ENCODE data around the gene CD53.

Gene CD53

DNA sequence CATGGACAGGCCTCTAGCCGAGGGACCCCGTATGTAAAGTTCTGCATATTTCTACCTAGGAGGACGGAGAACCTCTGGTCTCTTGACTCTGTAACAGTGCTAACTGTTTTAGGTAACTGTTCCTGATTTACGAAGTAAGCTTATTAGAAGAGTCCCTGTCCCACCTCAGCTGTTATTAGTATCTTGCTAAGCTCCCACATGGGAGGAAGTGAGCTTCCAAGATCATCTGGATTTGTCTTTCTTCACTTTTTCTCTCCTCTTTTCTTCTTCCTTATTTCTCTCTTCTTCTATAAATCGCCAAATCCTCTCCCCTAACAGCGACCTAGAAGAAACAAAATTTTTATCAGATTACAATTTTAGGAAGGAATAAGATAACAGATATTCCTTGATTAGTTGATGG, 4.4 kb downstream of the CD53 start:
- DNase-seq: no peak

DNA sequence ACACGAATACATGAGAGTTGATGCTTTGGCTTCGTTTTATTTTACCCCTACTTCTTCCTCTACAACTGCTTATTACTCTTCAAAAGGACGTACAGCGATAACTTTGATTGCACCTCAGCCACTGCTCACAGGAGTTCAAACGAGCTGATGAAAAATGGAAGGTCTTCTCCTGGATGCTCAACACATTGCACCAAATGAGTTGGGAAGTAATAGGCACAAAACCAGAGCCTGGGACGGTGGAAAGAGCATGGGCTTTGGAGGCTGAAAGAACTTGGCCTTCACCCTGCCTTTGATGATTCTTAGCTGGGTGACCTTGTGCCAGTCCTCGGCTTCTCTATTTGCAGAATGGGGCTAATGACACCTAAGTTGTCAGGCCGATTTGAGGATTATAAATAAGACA, 4.8 kb downstream of the CD53 start:
- DNase-seq: no peak

DNA sequence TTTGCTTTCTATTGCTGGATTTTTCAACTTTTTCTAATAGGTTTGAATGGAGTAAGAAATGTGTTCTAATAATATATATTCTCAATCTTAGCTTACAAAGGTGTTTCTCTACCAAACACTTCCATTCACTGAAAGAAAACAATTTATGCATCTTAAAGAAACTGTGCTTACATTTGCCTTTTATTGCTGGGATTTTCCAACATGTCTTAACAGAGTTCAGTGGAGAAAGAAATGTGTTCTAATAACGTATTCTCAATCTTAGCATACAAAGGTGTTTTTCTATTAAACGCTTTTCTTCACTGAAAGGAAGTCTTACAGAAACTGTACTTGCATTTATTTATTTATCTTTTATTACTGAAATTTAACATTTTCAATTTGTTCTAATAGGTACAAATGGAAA, 5.6 kb downstream of the CD53 start:
- DNase-seq: no peak

DNA sequence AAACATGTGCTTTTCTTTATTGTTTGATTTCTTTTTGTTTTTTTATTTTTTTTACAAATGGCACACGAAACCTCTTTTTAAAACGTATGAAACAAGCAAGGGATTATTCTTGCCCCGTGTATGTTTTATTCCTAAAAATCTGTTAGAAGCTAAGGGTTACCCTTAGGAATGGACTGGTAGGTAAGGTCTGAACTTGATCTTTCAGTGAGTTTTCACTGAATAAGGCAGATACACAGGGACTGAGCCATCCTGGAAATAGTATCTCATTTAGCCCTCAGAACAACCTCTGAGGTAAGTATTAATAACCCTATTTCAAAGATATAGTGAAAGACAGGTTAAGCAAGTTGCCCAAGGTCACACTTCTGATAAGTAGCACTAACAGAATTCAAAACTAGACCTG, 6.0 kb downstream of the CD53 start:
- DNase-seq: no peak

DNA sequence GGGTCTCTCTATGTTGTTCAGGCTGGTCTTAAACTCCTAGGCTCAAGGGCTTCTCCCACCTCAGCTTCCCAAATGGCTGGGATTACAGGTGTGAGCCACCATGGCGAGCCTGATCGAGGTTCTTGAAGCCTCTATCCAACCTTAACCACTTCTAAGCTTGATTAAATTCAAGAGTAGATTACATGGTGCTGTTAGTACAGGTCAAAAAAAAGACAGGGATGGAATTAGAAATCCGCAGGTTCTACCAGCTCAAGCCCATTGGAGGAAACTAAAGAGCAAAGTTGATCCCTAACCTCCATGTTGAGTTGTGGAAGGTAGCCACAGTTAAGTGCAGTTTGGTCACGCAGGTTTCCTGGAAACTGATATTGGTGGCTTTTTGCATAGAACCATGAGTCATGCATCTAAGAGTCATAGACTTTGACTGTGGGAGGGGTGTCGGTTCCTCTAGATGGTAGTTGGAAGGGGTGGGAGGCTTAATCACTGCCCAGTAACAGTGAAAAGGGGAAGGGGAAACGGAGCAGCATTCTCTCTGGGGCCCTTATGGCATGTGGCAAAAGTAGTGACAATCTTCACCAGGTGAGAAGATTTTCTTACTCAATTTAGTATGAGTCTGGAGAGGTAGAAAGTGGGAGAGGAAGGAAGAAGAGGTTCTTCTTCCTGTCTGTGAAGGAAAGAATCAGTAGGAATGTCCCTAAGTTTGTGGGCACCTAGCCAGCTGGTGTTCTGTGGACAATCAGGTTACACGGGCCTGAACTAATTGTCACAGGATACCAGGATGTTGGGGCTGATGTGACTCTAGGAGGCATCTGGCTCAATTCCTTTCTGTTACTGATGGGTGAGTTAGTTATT, 7.0 kb downstream of the CD53 start:
- DNase-seq: no peak

DNA sequence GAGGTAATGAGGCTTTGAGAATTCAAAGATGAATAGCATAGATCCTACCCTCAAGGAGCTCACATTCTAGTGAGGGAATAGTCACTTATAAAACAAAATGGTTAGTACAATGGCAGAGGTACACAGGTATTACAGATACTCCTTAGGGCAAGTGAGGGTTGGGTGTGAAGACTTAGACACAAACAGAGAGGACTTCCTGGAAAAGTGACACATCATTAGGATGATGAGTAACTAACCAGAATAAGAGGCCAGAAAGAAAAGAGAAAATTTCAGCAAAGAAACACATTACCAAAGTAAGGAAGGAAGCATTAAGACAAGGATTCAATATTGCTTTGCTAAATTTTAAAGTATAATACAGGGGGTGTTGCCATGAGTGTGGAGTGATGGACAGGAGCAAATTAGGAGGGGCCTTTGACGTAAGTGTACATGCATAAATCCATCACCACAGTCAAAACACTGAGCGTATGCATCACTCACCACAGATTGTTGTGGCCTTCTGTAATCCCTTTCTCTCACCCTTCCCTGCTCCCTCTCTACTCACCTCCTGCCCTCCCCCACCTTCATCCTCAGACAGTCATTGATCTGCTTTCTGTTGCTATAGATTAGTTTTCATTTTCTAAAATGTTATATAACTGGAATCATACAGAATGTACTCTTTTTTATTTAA, 7.9 kb downstream of the CD53 start:
- no peak for DNase-seq

DNA sequence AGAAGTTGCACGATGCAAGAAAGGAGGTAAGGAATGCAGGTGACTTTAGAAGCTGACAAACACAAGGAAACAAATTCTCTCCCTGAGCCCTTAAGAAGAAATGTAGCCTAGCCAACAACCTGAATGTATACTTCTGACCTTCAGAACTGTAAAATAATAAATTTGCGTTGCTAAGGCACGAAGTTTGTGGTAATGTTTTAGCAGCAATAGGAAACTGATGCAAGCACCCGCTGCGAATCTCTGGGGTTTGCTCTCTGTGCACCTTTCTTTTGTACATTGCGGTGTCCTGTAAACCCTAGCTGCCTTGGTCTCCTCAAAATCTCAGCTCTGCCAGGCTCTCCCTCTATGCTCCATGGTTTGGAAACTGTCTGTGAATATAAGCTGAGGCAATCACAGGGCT, 15.1 kb downstream of the CD53 start:
- DNase-seq: no peak

DNA sequence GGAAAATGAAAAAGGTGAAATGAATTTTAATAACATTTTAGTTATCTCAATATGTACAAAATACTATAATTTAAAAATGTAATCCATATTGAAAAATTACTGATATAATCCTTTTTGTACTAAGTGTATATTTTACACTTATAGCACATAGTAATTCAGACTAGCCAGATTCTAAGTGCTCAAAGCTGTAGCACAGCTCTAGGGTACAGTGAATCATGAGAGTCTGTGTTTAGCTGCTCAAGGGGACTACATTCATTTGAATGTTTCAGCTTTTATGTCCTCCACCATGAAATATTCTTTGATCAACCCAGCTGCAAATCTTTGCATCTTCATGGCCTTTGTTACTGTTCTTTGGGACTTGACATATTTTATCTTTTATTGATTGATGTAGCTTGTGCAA, 15.7 kb downstream of the CD53 start:
- DNase-seq: no peak

DNA sequence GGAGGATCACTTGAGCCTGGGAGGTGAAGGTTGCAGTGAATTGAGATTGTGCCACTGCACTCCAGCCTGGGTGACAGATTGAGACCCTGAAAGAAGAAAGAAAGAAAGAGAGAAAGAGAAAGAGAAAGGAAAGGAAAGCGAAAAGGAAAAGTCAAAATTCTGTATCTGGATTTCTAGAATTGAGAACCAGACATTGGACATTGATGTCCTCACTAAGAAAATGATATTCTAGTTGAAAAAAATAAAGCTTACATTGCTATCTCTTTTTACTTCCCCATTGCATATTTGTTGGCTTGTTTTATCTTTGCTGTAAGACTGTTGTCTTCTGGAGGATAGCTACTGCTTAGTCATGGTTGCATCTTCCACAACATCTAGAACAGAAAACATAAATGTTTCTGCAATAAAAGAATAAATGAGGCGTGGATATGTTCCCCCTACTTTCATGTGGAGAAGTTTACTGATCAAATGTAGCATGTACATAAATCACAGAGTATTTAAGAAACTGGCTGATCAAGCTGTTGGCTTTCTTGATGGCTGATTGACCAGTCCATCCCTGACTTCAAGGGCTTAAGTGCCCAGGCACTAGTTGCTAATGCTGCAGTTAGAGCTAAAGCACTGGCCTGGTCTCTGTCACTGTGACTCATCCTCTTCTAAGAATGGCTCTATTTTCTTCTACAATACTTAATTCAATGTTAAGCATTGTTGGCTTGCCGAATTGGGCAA, 17.7 kb downstream of the CD53 start:
- DNase-seq: no peak

DNA sequence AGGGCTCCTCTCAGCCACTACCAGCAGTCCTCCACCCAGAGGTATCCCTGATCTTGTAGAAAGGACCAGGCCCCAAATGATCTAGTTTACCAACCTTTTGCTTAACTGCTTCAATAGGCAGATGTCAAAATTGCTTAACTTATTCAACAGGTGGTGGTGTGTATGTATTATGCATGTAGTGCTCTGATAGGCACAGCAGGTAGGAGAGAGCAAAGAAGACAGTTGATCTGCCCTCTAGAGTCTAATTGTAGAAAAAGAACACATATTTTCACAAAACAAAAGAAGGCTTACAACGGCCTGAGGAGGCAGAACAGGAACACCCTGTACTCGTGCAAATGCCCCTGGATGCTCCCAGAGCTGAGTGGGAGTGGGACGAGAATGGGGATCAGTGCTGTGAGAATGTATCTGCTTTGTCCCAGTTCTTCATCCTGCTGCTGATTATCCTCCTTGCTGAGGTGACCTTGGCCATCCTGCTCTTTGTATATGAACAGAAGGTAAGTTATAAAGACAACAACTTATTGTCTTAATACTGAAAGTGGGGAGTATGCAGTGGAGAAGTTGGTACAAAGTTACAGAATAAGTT, 21.1 kb downstream of the CD53 start:
- DNase-seq: no peak

DNA sequence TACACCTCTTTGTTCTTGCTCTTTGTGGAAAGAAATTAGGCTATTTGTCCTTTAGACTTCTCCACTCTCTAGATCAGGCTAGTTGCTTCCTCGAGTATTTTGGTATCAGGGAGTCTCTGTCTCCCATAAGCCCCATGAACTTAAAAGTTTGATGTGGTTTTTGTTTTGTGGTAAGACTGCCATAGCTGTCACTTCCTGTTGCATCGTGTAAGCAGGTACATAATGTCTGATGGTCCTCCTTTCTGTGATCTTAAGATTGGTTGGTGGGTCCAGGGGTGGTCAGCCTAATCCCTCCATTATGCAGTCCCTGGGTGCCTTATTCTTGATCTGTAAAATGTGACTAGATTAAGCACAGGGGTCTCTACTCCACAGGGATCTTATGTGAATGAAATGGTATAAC, 23.1 kb downstream of the CD53 start:
- no peak for DNase-seq

DNA sequence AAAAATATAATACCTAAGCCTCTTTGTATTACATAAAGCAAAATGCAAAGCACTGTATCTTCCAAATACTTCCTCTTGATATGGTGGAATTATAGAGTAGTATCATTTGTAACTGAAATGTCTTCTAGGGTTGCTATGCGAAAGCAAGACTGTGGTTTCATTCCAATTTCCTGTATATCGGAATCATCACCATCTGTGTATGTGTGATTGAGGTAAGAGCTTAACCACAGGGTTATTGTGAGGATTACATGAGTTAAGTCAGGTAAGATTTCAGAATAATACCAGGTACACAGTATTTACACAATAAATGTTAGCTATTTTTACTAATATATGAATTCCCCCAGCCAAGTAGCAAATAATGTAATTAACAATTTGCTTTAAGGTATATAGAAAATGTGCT, 24.7 kb downstream of the CD53 start:
- no peak for DNase-seq

DNA sequence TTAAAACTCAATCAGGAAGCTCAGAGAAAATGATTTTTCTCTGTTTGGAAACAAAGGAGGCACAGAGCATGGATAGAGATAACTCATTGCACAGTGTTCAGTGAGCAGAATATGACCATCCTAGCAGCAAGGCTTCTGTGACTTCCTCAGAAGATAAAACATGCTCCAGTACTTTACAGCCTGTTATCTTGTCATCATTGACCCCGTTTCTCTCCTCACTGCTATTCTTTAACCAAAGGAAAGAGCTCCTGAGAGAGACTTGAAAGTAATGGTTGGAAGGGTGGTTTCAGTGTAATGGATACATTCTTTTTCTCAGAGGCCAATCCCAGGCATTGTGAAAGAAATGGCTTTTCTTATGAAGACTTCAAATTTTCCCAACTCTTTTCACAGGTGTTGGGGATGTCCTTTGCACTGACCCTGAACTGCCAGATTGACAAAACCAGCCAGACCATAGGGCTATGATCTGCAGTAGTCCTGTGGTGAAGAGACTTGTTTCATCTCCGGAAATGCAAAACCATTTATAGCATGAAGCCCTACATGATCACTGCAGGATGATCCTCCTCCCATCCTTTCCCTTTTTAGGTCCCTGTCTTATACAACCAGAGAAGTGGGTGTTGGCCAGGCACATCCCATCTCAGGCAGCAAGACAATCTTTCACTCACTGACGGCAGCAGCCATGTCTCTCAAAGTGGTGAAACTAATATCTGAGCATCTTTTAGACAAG, 25.9 kb downstream of the CD53 start:
- no peak for DNase-seq

DNA sequence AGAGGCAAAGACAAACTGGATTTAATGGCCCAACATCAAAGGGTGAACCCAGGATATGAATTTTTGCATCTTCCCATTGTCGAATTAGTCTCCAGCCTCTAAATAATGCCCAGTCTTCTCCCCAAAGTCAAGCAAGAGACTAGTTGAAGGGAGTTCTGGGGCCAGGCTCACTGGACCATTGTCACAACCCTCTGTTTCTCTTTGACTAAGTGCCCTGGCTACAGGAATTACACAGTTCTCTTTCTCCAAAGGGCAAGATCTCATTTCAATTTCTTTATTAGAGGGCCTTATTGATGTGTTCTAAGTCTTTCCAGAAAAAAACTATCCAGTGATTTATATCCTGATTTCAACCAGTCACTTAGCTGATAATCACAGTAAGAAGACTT, 26.5 kb downstream of the CD53 start:
- no peak for DNase-seq

DNA sequence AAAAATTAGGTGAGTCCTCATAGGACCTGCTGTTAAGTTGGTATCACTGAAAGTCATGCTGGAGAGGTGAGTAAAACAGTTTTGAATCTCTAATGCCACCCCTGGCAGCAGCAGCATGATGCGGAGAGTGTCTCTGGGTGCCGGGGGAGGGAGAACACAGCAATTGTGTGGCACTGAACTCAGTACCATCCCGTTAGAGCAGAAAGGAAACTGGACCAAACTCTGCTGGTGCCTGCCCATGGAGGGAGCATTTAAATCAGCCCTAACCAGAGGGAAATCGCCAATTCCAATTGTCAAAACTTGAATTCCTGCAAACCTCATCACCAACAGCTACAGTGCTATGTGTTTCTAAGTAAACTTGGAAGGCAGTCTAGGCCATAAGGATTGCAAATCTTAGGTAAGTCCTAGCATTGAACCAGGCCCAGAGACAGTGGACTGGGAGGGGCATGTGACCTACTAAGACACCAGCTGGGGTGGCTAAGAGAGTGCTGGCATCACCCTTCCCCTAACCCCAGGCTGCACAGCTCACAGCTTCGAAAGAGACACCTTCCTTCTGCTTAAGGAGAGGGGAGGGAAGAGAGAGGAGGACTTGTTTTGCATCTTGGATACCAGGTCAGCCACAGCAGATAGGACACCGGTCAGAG, 30.0 kb downstream of the CD53 start:
- no peak for DNase-seq

DNA sequence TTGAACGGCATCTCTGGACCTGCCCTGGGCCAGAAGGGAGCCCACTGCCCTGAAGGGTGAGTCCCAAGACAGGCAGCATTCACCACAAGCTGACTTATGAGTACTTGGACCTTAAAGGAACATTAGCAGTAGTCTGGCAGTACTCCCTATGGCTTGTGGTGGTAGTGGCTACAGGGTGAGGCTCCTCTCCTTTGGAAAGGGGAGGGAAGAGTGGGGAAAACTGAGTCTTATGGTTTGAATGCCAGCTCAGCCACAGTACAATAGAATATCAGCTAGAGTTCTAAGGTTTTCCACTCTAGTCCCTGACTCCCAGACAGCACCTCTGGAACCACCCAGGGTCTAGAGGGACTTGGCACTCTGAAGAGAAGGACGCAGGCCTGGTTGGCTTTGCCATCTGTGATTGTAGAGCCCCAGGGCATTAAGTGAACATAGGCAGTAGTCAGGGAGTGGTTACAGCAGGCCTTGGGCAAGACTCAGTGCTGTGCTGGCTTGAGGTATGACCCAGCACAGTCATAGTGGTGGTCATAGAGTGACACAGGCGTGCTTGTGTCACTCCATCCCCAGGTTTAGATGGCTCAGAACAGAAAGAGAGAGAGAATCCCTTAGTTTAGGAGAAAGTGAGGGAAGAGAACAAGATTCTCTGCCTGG, 31.0 kb downstream of the CD53 start:
- DNase-seq: no peak

DNA sequence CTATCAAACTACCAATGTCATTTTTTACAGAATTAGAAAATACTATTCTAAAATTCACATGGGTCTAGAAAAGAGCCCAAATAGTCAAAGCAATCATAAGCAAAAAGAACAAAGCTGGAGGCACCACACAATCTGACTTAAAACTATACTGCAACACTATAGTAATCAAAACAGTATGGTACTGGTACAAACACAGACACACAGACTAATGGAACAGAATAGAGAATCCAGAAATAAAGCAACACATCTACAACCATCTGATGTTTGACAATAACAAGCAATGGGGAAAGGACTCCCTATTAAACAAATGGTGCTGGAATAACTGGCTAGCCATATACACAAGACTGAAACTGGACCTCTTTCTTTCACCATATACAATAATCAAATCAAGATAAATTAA, 39.8 kb downstream of the CD53 start:
- no peak for DNase-seq

DNA sequence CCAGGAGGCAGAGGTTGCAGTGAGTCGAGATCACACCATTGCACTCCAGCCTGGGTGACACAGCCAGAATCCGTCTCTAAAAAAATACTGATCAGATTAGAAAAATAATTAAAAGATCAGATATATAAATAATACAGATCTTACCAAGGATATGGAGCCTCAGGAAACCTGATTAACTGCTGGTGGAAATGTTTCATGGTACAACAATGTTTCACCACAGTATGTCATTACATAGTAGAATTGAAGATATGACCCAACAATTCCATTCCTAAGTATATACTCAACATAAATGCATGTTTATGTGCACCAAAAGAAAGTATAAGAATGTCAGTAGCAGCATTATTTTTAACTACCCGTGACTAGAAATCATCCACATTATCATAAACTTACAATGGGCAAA, 41.7 kb downstream of the CD53 start:
- no peak for DNase-seq

DNA sequence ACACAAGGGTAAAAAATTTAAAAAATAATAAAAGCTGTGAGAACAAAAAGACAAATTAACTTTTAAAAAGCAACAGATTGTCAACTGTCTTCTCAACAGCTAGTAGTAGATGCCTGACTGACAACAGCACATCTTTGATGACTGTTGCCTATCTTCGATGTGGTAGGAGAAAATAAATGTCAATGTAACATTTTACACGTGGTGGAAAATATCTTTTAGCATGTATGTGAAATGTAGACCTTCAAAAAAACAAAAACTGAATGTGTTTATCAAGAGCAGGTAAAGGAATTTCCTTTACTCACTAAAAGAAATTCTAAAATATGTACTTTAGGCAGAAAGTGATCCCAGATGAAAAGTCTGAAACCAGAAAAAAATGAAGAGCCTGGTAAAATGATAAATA, 42.9 kb downstream of the CD53 start:
- DNase-seq: no peak

DNA sequence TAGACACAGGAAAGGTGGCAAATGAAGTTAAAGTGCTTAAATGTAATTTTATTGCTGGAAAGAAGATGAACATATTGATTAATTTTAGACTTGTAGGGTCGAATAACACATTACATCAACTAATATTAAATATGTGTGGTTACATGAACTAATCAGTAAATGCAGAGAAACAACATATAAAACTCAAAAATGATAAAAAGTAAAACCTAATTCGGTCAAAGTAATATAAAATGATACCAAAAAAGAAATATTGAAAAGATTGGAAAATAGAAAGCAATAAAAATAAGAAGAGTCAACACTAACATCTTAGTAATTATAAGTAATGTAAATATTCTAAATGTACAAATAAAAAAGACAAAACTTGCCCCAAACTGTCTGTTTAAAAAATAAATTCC, 43.3 kb downstream of the CD53 start:
- no peak for DNase-seq

DNA sequence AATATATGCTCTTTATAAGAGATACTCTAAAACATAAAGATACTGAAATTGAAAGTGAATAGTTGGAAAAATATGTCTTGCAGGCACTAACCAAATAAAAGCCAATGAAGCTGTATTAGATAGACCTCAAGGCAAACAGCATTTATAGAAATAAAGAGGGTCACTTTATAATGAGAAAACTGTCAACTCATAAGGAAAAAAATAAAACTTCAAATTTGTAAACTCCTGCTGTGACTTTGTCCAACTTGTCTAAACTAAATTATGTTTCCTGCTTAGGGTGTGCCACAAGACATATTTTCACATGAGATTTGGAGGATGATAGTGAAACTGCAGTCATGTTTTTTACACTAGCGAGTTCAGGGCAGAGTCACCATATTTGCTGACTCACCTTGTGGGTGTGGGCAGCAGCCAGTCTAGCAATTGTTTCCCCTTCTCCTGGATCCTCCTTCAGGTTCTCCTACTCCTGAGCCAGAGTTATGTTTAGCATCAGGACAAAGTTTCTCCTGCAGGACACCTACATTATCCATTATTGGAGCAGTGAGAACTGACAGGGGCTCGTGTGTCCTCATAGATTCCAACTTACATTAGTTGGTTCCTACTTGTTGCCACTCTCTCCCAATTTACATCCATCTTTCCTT, 43.8 kb downstream of the CD53 start:
- no peak for DNase-seq

Data from left hindlimb (tissue), 1 donor.